Activated CD4-positive, alpha-beta T cell treated with anti-CD3 and anti-CD28 coated beads for 4 hours (primary cell): ENCODE data around the gene MTX1.
A peak's percentile ranks its signal among the peaks of the same experiment; 100 is the strongest.
"Not testable (repeated sequence)": the region's sequence is repeated elsewhere in the genome, so short reads cannot be mapped to it uniquely, and the experiment has no call there.

Source experiments
- DNase-seq, 2 donors: peaks; one replicate each; pipeline ENCODE4 v3.0.0-alpha.2; 2020

MTX1 gene

GRCh38 chr1:155209312-155209721, 822 bp downstream of the MTX1 start:
- no peak for DNase-seq

- DNase-seq: no peak
Measured at GRCh38 chr1:155210314-155211104, 2.0 kb downstream of the MTX1 start.

GRCh38 chr1:155211381-155212050, 3.0 kb downstream of the MTX1 start:
- not testable (repeated sequence) for DNase-seq

DNA sequence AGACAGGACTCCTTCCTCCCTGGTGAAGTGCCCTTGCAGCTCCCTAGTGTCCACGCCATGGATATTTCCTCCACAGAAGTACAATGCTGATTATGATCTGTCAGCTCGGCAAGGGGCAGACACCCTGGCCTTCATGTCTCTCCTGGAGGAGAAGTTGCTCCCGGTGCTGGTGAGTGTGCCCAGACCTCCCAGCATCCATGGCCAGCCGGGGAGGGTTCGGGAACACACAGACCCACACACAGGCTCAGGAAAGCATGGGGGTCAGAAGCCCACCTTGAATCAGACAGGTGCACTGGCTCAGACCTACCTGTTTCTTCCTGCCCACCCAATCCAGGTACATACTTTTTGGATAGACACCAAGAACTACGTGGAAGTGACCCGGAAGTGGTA, 3.6 kb downstream of the MTX1 start:
- DNase-seq: not testable (repeated sequence)

DNA sequence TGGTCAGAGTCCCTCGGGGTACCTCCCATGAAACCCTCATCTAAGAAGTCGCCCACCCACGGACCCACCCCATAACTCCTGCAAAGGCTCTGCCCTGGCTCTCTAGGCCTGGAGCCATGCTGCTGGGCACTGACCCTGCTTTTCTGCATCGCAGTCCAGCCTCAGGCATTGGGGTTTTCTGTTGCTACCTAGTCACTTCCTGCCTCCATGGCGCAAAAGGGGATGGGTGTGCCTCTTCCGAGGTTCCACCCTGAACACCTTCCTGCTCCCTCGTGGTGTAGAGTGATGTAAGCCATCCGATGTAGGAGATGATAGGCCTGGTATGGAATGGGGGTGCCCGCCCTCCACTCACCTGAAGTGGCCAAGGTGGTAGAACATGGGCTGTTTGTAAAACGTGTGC, 6.2 kb downstream of the MTX1 start:
- DNase-seq: not testable (repeated sequence)

DNA sequence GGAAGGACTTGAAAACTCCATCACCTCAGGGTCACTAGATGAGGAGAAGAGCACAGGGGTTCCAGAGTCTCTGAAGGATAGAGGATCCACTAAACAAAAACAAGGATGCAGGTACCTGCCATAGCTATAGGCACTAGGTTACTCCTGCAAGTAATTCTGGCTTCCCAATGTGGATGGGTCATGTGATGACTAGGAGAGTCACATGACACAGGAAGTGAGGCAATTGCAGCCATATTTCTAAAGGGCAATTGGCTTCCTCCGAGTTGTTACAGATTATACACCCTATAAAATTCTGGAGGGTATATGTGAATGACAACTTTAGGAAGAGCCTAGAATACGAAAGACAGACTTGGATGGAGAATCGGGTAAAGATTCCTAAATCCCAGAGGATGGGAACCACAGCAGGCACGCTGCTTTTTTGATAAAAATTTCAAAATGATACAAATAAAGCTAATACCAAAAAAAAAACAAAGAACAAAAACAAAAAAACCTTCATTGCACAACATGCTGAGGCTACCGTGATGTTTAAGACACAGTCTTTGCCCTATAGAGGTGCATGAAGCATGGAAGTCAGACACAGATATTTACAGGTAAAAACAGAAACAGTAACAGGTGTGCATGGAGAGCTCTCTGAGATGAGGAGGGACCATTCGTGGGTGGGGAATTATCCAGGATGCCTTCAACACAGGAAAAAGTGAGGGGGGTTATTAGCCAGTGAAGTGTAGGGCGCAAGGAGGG, 10.5 kb downstream of the MTX1 start:
- no peak for DNase-seq

DNA sequence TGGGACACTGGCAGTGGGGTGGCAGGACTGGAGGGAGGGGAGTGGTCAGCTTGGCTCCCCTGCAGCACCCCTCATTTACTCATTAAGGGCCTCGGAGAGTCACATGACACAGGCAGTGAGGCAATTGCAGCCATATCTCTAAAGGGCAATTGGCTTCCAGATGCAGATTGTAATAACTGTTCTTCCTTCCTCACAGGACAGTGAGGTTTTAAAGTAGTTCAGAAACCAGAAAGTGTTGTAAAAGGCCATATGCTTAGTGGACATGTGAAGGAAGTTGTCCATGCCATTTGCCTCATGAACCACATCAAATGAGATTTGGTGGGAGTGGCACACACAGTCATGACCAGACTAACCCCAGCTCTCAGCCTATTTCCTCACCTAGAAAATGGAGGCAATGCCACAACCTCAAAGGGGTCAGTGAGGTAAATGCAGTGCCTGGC, 11.1 kb downstream of the MTX1 start:
- no peak for DNase-seq

DNA sequence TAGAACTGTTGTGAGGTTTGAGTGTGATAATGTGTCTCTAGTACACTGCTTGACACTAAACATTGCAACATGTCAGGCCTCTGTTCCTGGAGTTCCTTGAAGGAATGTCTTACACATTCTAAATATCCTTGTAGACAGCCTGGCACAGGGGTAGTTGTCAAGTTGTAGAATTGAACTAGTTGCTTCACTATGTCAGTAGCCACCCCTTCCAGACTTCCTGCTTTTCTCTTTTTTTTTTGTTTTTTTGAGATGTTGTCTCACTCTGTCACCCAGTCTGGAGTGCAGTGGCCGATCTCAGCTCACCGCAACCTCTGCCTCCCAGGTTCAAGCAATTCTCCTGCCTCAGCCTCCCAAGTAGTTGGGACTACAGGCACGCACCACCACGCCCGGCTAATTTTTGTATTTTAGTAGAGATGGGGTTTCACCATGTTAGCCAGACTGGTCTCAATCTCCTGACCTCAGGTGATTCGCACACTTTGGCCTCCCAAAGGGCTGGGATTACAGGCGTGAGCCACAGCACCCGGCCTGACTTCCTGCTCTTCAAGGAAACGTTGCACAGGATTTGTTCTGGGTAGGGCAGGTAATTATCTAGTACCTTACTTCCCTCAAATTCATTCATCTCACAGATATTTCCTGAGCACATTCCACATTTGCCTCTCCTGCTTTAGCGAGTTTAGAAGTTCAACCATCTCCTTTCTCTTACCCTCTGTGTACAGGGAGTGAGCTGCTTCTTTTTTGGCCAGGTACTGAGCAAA, 11.9 kb downstream of the MTX1 start:
- not testable (repeated sequence) for DNase-seq

- no peak for DNase-seq
Measured at GRCh38 chr1:155223047-155223446, 14.6 kb downstream of the MTX1 start.

DNA sequence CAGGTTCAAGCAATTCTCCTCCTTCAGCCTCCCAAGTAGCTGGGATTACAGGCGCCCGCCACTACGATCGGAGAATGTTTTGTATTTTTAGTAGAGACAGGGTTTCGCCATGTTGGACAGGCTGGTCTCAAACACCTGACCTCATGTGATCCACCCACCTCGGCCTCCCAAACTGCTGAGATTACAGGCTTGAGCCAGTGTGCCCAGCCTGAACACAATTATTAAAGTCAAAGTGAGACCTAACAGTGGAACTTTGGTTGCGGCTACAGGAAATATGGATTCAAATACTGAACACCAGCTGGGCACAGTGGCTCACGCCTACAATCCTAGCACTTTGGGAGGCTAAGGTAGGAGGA, 16.9 kb downstream of the MTX1 start:
- DNase-seq: not testable (repeated sequence)

DNA sequence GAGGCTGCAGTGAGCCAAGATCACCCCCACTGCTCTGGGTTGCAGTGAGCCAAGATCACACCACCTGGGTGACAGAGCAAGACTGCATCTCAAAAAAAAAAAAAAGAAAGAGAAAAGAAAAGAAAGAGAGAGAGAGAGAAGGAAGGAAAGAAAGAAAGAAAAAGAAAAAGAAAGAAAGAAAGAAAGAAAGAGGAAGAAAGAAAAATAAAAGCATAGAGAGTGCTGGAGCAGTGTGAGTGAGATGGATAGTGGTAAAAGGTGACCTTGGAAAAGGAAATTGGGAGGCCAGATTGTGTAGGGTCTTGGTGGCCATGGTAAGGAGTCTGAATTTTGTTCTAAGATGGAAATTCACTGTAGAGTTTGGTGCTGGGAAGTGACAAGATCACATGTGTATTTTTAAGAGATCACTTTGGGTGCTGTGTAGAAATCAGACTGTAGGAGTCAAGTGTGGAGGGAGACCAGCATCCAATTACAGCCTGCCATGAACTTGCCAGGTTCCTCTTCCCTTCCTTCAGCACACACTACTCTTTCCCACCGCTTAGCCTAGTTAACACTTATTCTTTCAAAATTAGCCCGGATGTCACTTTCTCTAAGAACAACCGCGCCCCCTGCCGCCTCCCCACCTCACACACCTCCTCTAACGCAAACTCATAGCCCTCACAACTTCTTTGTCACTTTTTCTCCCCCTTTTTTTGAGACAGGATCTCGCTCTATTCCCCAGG, 17.9 kb downstream of the MTX1 start:
- peak; percentile 81 to 95 for DNase-seq

GRCh38 chr1:155226910-155227260, 18.4 kb downstream of the MTX1 start:
- peak in 1 of 2 donors; percentile 30 for DNase-seq

- DNase-seq: peak; percentile 99 to 100
Measured at GRCh38 chr1:155227261-155228095, 19.0 kb downstream of the MTX1 start.

GRCh38 chr1:155228096-155228427, 19.6 kb downstream of the MTX1 start:
- DNase-seq: no peak

- not testable (repeated sequence) for DNase-seq
Measured at GRCh38 chr1:155231302-155231701, 22.8 kb downstream of the MTX1 start.

- not testable (repeated sequence) for DNase-seq
Measured at GRCh38 chr1:155232001-155232978, 23.8 kb downstream of the MTX1 start.

DNA sequence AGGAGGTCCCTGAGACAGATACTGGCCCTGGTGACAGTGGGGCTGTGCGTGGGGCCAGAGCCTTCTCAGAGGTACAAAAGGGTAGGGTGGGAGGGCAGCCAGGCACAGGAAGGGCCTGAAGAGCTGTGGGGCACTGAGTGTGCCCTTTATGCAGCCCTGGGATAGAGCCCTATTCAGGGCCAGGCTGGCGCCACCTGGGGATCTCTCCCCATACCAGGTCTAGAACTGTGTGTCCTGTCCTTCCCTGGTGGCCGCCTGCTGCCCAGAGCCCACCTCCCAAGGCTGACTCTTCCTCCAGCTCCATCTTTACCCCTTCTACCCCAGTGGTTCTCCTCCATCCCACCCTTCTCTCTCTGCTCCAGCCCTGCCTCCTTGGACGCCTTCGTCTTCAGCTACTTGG, 25.0 kb downstream of the MTX1 start:
- not testable (repeated sequence) for DNase-seq

DNA sequence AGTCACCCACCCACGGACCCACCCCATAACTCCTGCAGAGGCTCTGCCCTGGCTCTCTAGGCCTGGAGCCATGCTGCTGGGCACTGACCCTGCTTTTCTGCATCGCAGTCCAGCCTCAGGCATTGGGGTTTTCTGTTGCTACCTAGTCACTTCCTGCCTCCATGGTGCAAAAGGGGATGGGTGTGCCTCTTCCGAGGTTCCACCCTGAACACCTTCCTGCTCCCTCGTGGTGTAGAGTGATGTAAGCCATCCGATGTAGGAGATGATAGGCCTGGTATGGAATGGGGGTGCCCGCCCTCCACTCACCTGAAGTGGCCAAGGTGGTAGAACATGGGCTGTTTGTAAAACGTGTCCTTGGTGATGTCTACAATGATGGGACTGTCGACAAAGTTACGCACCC, 26.9 kb downstream of the MTX1 start:
- not testable (repeated sequence) for DNase-seq

- DNase-seq: no peak
Measured at GRCh38 chr1:155236451-155236850, 28.0 kb downstream of the MTX1 start.

- DNase-seq: peak; percentile 57 to 62
Measured at GRCh38 chr1:155241069-155241679, 32.7 kb downstream of the MTX1 start.
